Prostate gland (tissue), 2 donors: ENCODE measurements around the gene EPB41L4A. TPM values are rescaled to one million over a fixed set of nuclear protein-coding genes. Genes with fewer than 3 reads are reported as not detected.

Source experiments
- DNase-seq: peaks from one replicate; pipeline ENCODE4 v3.0.0-alpha.2; 2019; ENCODE audit warnings: low spot score
- H3K27ac ChIP-seq, 2 donors: fragments of 200-600 bp; sonication (generic); 2 replicates each; pipeline ENCODE4 v1.5.1; 2017 to 2019
- H3K27me3 ChIP-seq: fragments of 200-600 bp; sonication (generic); replicated peaks from 2 replicates; pipeline ENCODE4 v1.5.1; 2019; ENCODE audit not compliant: insufficient read depth
- H3K36me3 ChIP-seq, 2 donors: fragments of 200-600 bp; sonication (generic); 1 replicate in 1 of 2; 2 replicates in 1 of 2; pipeline versions ENCODE4 v1.5.1 to v1.8.1; 2017 to 2019
- H3K4me1 ChIP-seq: fragments of 200-600 bp; sonication (generic); replicated peaks from 2 replicates; pipeline ENCODE4 v1.5.1; 2019
- H3K4me3 ChIP-seq, 2 donors: fragments of 200-600 bp; sonication (generic); 2 replicates each; pipeline ENCODE4 v1.5.1; 2017 to 2019
- H3K9me3 ChIP-seq: fragments of 200-600 bp; sonication (generic); 2 replicates; pipeline ENCODE4 v1.5.1; 2017
- CTCF ChIP-seq, 4 experiments: fragments of 200-600 bp in 2 of 4; fragments of 450-650 bp in 2 of 4; sonication (generic) in 2 of 4; IDR thresholded peaks; 1 replicate in 3 of 4; 2 replicates in 1 of 4; pipeline ENCODE4 v1.5.1; 2016 to 2019; ENCODE audit warnings: antibody characterized with exemption in 4 of 4, mild to moderate bottlenecking in 2 of 4, moderate library complexity in 2 of 4
- POLR2A ChIP-seq: fragments of 450-650 bp; IDR thresholded peaks from one replicate; pipeline ENCODE4 v1.6.1; 2016; ENCODE audit warnings: antibody characterized with exemption, mild to moderate bottlenecking
- POLR2AphosphoS5 ChIP-seq: sonication (generic); formaldehyde crosslinking; IDR thresholded peaks from one replicate; pipeline ENCODE4 v1.6.1; 2017; ENCODE audit warnings: antibody characterized with exemption
- WGBS: methylation state at CpG from one replicate; pipeline ENCODE4 v1.1.5; 2018; 5-methylcytosine and 5-hydroxymethylcytosine counted together
- intact Hi-C: fragments of 100-400 bp; cut with DNase I; formaldehyde crosslinking; loops from one replicate; pipeline ENCODE4 v1.14.2; 2022
- total RNA-seq, 2 donors: library from RNA; depleted of rRNA; stranded (reverse); fragments of >200 nt; gene quantifications; one replicate each; pipeline ENCODE4 v1.1.0, GENCODE V29; 2016

Gene EPB41L4A
- total RNA-seq, 2 donors from 2014 or later = 23.0 to 37.5 TPM

DNA sequence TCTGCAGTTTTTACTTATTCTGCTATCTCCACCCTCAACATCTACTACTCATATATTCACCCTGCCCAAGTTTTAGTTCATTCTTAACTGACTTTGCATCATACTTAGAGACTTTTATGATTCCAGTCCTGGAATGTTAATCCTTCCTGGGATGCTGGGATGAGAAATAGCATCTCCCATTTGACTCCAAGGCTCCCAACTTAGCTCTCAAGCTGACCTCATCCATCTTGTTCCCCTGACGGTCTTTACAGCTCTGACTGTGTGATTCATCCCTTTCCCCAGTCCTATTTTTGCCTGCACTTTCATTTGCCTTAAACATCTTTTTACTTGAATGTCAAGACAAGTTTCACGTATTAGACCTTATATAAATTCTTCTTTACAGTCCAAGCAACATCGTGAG, 297.8 kb downstream of the EPB41L4A start:
- WGBS = 90% methylated on average over 3 of the region's 3 CpGs
- H3K4me1 ChIP-seq = no peaks in the 10 kb centered on the region
- no peak for DNase-seq
- no peak for TF ChIP-seq CTCF (IDR thresholded peaks at IDR 0.05)
- no peak for TF ChIP-seq POLR2A
- no peak for TF ChIP-seq POLR2AphosphoS5
- intact Hi-C loops = no loop called here
- H3K27ac ChIP-seq = no peak overlapping the region
- H3K9me3 ChIP-seq = no peaks in the 10 kb centered on the region
- H3K36me3 ChIP-seq = no peaks in the 10 kb centered on the region
- no peaks in the 10 kb centered on the region for H3K27me3 ChIP-seq
- H3K4me3 ChIP-seq = no peak overlapping the region

DNA sequence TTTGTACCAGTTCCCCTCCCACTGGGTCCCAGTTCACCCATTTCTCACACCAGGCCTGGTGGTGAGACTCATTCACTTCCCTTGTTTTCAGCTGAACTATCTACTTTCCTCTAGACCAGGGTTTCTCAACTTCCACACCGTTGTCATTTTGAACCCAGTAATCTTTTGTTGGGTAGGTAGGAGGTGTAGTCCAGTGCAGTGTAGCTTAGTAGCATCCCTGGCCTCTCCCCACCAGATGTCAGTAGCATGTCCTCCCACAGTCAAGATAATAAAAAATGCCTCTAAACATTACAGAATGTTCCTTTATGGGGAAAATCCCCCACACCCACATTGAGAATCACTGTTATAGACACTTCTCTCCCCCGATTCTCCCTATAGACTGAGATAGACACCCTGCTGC, 299.1 kb downstream of the EPB41L4A start:
- H3K4me3 ChIP-seq = no peak overlapping the region
- no peaks in the 10 kb centered on the region for H3K27me3 ChIP-seq
- H3K9me3 ChIP-seq = no peaks in the 10 kb centered on the region
- intact Hi-C loops = no loop called here
- no peak overlapping the region for H3K27ac ChIP-seq
- no peak for TF ChIP-seq POLR2A
- no peak for TF ChIP-seq POLR2AphosphoS5
- no peak for TF ChIP-seq CTCF (IDR thresholded peaks at IDR 0.05)
- 90% methylated on average over 2 of the region's 2 CpGs for WGBS
- DNase-seq = no peak
- H3K4me1 ChIP-seq = no peaks in the 10 kb centered on the region
- H3K36me3 ChIP-seq = no peaks in the 10 kb centered on the region

DNA sequence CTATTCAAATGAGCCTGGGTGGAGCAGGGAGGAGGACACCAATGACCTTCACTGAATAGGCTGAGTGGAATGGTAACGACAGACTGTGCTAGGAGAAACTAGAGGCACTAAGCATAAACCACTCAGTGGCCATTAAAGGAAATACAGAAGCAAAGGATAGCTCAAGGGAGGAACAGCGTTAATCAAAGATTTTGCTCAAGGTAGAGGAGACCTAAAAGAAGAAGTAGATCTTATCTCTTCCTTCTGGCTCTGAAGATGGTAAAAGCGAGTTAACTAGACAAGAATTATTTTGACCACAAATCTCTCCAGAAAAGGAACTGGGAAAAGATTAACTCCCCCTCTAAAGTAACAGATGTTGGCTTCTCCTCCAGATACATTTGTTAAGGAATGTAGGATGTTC, 299.6 kb downstream of the EPB41L4A start:
- Histone ChIP-seq H3K27me3 (no peaks in the 10 kb centered on the region), H3K36me3 (no peaks in the 10 kb centered on the region), H3K4me1 (no peaks in the 10 kb centered on the region), H3K27ac (no peak overlapping the region), H3K4me3 (no peak overlapping the region), H3K9me3 (no peaks in the 10 kb centered on the region)
- WGBS = 50% methylated on average over 3 of the region's 3 CpGs
- intact Hi-C loops = no loop called here
- TF ChIP-seq CTCF (IDR thresholded peaks at IDR 0.05) (no peak), POLR2AphosphoS5 (no peak), POLR2A (no peak)
- no peak for DNase-seq

GRCh38 chr5:112117551-112117950, 301.5 kb downstream of the EPB41L4A start:
- H3K4me1 ChIP-seq = no peaks in the 10 kb centered on the region
- no peaks in the 10 kb centered on the region for H3K9me3 ChIP-seq
- H3K36me3 ChIP-seq = no peaks in the 10 kb centered on the region
- 67% methylated on average over 1 of the region's 1 CpG for WGBS
- DNase-seq = no peak
- H3K27me3 ChIP-seq = no peaks in the 10 kb centered on the region
- TF ChIP-seq POLR2AphosphoS5 = no peak
- TF ChIP-seq POLR2A = no peak
- no peak for TF ChIP-seq CTCF (IDR thresholded peaks at IDR 0.05)
- H3K4me3 ChIP-seq = no peak overlapping the region
- intact Hi-C loops = no loop called here
- no peak overlapping the region for H3K27ac ChIP-seq

- intact Hi-C loops = no loop called here
- H3K4me3 ChIP-seq = no peak overlapping the region
- no peaks in the 10 kb centered on the region for H3K36me3 ChIP-seq
- no peaks in the 10 kb centered on the region for H3K27me3 ChIP-seq
- TF ChIP-seq CTCF (IDR thresholded peaks at IDR 0.05) (no peak), POLR2A (no peak), POLR2AphosphoS5 (no peak)
- no peaks in the 10 kb centered on the region for H3K4me1 ChIP-seq
- no peak for DNase-seq
- no peaks in the 10 kb centered on the region for H3K9me3 ChIP-seq
- no peak overlapping the region for H3K27ac ChIP-seq
Measured at GRCh38 chr5:112116371-112116770, 302.7 kb downstream of the EPB41L4A start.
